Hair follicular keratinocyte (primary cell): ENCODE data around the gene SPACDR. TPM values are rescaled to one million over a fixed set of nuclear protein-coding genes. Genes with fewer than 3 reads are reported as not detected.

Experiments used
- total RNA-seq: library from RNA; depleted of rRNA; stranded (reverse); fragments of >200 nt; gene quantifications from 2 replicates; pipeline ENCODE4 v1.2.3, GENCODE V29; 2015

Gene SPACDR, protein sequence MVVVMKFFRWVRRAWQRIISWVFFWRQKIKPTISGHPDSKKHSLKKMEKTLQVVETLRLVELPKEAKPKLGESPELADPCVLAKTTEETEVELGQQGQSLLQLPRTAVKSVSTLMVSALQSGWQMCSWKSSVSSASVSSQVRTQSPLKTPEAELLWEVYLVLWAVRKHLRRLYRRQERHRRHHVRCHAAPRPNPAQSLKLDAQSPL
- not detected in 2 replicates for total RNA-seq

DNA sequence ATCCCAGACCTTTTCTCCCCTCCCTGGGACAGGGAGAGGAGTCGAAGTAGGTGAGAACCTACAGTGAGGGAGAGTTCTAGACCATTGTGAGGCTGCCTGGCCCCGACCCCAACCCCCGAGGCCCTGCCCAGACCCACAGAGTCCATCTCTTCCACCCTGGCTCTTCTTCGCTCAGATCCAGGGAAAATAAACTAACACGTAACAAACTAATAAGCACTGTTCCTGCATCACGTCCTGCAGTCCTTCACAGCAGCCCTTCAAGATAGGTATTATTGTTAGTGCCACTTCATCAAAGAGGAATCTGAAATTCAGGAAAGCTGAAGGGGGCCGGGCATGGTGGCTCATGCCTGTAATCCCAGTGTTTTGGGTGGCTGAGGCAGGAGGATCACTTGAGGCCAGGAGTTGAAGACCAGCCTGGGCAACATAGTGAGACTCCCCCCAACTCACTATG is at the start of gene SPACDR:
Gene SPACDR, minus strand, starts transcription at position 51 of the 451 bp plus-strand sequence. CDS start 235 bp downstream, outside the sequence.

GRCh38 chr7:100483722-100484672 is 19.9 kb upstream of the SPACDR start, which contains the start of gene NYAP1:
NYAP1 (plus strand) TSS chr7:100483927; CDS start chr7:100485312, 1,385 bp downstream.

GRCh38 chr7:100478958-100479660 is 15.0 kb upstream of the SPACDR start, which contains the start of gene TSC22D4:
TSC22D4 (minus strand) TSS chr7:100479214; CDS start chr7:100478038, 1,176 bp downstream.

GRCh38 chr7:100429637-100430492 is 34.2 kb downstream of the SPACDR start, which contains the start of gene MEPCE:
MEPCE (plus strand) TSS chr7:100429831; CDS start chr7:100430019, 188 bp downstream.

GRCh38 chr7:100428199-100428966 is 35.7 kb downstream of the SPACDR start, which contains the start of gene ZCWPW1:
ZCWPW1 (minus strand) TSS chr7:100428703; CDS start chr7:100420649, 8,054 bp downstream.

Other genes with a start within 250 kb of the SPACDR start
- gene PVRIG, start 244.3 kb downstream of the SPACDR start, total RNA-seq = not detected in 2 replicates
- not detected in 2 replicates for gene SPDYE3, start 156.6 kb downstream of the SPACDR start, total RNA-seq
- gene PILRB, start 106.1 kb downstream of the SPACDR start, total RNA-seq = 6.9 and 10.9 TPM in 2 replicates
- gene PILRA, start 90.8 kb downstream of the SPACDR start, total RNA-seq = not detected in 2 replicates
- 0.86 and 2.2 TPM in 2 replicates for gene ZCWPW1, start 35.6 kb downstream of the SPACDR start, total RNA-seq
- 21.2 and 23.7 TPM in 2 replicates for gene MEPCE, start 34.4 kb downstream of the SPACDR start, total RNA-seq
- 46.5 and 70.1 TPM in 2 replicates for gene PPP1R35, start 27.8 kb downstream of the SPACDR start, total RNA-seq
- 33.3 and 36.0 TPM in 2 replicates for gene TSC22D4, start 15.0 kb upstream of the SPACDR start, total RNA-seq
- 4.3 and 4.8 TPM in 2 replicates for gene NYAP1, start 19.7 kb upstream of the SPACDR start, total RNA-seq
- gene AGFG2, start 74.9 kb upstream of the SPACDR start, total RNA-seq = 4.5 and 13.3 TPM in 2 replicates
- not detected in 2 replicates for gene SAP25, start 109.6 kb upstream of the SPACDR start, total RNA-seq
- 21.2 and 26.6 TPM in 2 replicates for gene LRCH4, start 121.9 kb upstream of the SPACDR start, total RNA-seq
- gene FBXO24, start 122.1 kb upstream of the SPACDR start, total RNA-seq = 0.65 and 0.70 TPM in 2 replicates
- 1.5 and 5.0 TPM in 2 replicates for gene PCOLCE, start 138.1 kb upstream of the SPACDR start, total RNA-seq
- gene MOSPD3, start 148.3 kb upstream of the SPACDR start, total RNA-seq = 12.3 and 13.0 TPM in 2 replicates
- 0.11 and 0.39 TPM in 2 replicates for gene TFR2, start 177.3 kb upstream of the SPACDR start, total RNA-seq
- not detected in 2 replicates for gene ACTL6B, start 192.2 kb upstream of the SPACDR start, total RNA-seq
- gene GNB2, start 209.5 kb upstream of the SPACDR start, total RNA-seq = 257 and 267 TPM in 2 replicates
- 7.9 and 9.4 TPM in 2 replicates for gene GIGYF1, start 230.0 kb upstream of the SPACDR start, total RNA-seq
- gene POP7, start 241.9 kb upstream of the SPACDR start, total RNA-seq = 40.1 and 58.6 TPM in 2 replicates